GM12873 (cell line): ENCODE data around the gene KIF20A.

Experiments
- TF ChIP-seq, protein P1 (sequence below): IDR thresholded peaks from 2 replicates; pipeline ENCODE4 v1.5.1; 2012; ENCODE audit warnings: low read depth, mild to moderate bottlenecking, moderate library complexity, low read length, control low read depth; ENCODE audit not compliant: insufficient read depth; ENCODE audit errors: missing control alignments

The KIF20A gene

DNA sequence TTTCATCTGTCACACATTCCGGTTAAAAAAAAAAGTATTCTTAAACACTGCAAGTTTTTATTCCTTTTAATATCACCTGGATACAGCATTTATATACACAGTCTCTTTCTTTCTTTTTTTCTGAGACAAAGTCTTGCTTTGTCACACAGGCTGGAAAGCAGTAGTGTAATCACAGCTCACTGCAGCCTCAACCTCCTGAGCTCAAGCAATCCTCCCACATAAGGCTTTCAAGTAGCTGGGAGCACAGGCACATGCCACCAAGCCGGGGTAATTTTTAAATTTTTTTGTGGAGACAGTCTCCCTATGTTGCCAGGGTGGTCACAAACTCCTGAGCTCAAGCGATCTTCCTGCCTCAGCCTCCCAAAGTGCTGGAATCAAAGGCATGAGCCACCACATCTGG, 13.9 kb downstream of the KIF20A start:
- TF ChIP-seq, protein P1, sequence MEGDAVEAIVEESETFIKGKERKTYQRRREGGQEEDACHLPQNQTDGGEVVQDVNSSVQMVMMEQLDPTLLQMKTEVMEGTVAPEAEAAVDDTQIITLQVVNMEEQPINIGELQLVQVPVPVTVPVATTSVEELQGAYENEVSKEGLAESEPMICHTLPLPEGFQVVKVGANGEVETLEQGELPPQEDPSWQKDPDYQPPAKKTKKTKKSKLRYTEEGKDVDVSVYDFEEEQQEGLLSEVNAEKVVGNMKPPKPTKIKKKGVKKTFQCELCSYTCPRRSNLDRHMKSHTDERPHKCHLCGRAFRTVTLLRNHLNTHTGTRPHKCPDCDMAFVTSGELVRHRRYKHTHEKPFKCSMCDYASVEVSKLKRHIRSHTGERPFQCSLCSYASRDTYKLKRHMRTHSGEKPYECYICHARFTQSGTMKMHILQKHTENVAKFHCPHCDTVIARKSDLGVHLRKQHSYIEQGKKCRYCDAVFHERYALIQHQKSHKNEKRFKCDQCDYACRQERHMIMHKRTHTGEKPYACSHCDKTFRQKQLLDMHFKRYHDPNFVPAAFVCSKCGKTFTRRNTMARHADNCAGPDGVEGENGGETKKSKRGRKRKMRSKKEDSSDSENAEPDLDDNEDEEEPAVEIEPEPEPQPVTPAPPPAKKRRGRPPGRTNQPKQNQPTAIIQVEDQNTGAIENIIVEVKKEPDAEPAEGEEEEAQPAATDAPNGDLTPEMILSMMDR = no peak

DNA sequence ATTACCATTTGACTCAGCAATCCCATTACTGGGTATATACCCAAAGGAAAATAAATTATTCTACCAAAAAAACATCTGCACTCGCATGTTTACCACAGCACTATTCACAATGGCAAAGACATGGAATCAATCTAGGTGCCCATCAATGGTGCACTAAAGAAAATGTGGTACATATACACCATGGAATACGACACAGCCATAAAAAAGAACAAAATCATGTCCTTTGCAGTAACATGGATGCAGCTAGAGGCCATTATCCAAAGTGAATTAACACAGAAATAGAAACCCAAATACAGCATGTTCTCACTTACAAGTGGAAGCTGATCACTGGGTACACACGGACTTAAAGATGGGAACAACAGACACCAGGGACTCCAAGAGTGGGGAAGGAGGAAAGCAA, 32.1 kb downstream of the KIF20A start:
- TF ChIP-seq, protein P1 = no peak

DNA sequence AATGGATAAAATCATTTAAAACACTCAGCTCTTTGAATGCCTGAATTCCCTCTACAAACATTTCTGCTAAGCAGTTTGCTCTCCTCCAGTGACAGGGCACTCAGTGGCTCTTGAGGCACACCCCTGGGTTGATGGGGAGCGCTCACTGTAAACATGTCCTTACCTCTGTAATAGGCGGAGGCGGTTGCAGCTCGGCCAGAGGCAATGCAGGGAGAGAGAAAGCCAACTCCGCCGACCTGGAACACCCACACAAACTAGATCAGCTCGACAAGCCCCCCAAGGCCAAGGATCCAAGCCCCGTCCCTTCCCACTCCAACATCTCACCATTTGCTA, 33.9 kb downstream of the KIF20A start:
- TF ChIP-seq, protein P1 = no peak

DNA sequence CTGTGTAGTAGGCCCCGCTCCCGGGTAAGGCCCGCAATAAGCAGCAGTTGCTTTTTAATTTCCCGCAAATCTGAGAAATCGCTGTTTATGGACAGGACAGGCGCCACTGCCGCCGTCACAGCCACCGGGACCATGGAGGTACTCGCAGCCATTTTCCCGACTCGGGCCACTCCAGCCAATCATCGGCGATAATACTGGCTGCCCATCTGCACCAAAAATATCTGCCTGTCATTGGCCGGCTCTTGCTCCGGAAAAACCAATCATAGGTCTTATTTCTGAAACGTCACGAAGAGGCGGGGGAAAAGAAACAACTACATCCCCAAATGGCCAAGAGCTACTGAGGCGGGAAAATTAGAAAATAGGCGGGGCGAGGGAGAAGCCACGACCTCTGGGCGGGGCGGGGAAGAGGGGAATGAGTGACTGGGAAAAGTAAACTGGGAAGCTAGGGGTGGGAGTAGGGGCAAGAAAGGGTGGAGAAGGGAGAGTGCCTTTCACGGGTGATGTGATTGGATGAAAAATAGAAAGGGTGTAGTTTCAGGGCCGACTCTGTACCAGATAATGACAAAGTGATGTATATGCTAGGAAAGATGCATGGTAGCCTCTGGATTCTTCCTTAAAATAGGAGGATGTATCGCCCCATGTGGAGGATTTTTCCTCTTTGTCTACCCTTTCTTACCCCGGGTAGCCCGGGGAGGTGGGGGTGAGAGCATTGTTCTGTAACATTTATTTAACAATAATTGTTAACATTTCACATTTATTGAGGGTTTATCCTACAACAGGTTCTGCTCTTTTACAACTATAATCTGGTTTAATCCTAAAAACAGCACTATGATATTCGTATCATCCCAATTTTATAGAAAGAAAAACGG, 34.5 kb downstream of the KIF20A start, which contains the start of gene CDC23:
TSS of gene CDC23 (minus strand) at position 163 of the 869 bp plus-strand sequence. CDS start at position 152, 11 bp downstream.
- TF ChIP-seq, protein P1 = no peak

DNA sequence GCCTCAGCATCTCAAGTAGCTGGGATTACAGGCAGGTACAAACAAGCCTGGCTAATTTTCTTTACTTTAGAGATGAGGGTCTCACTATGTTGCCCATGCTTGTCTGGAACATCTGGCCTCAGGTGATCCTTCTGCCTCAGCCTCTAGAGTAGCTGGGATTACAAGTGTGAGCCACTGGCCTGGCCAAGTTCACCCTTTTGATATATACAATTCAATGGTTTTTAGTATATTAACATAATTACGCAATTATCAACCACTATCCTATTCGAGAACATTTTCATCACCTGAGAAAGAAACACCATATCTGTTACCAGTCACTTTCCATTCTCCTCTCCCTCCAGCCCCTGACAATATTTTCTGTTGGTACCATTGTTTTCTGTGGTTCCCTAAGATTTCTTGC, 37.9 kb downstream of the KIF20A start:
- TF ChIP-seq, protein P1 = no peak

DNA sequence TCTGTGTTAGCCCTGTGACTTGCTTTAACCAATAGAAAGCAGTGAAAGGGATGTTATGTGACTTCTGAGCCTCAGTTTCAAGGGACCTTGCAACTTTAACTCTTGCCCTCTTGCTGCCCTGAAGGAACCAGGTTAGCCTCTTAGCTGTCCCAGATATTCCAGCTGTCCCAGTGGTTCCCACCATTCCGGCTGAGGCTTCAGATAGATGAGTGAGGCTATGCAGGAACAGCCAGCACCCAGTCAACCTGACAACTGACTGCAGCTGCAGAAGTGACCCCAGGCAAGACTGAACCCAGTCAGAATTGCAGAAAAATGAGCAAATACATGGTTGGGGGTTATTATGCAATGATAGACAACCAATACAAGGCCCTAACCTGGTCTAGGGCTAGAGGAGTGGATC, 44.6 kb downstream of the KIF20A start:
- TF ChIP-seq, protein P1 = no peak

DNA sequence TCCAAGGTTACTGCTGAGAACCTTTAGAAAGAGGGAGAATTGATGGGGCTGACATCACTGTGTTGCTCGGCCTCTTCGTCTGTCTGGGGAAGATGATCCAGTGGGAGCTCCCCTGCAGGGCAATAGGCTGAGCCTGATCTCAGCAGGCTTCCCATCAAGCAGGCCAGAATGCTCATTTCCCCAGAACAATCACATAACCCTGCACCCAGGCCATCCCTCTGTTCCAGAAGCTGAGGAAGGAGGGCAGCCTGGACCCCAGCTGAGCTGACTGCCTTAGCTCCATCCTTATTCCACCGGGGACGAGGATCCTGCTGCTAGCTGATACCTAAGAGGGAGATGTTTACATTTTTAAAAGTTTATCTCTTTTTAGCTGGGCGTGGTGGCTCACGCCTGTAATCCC, 45.8 kb downstream of the KIF20A start:
- TF ChIP-seq, protein P1 = no peak
